ENCODE results near the gene MGARP.

MGARP gene

GRCh38 chr4:139241784-139242151 is 38.3 kb downstream of the MGARP start:
- TF ChIP-seq CTCF (IDR thresholded peaks at IDR 0.05; ENCODE audit: extremely low read depth, missing control alignments), result no peak
- DNase-seq (ENCODE audit: low spot score), result no peak

- no peak for DNase-seq (ENCODE audit: low spot score)
These were observed 38.8 kb downstream of the MGARP start for GRCh38 chr4:139241086-139241783.

GRCh38 chr4:139239127-139239772 is 40.8 kb downstream of the MGARP start:
- DNase-seq (ENCODE audit: low spot score), result no peak
- TF ChIP-seq CTCF (IDR thresholded peaks at IDR 0.05; ENCODE audit: extremely low read depth, missing control alignments), result no peak

More at GRCh38 chr4:139241086-139241783, 38.8 kb downstream of the MGARP start:
- TF ChIP-seq CTCF (IDR thresholded peaks at IDR 0.05; ENCODE audit: extremely low read depth, missing control alignments), result no peak

GRCh38 chr4:139234253-139234652 is 45.8 kb downstream of the MGARP start:
- no peak for TF ChIP-seq CTCF (IDR thresholded peaks at IDR 0.05; ENCODE audit: extremely low read depth, missing control alignments)
- DNase-seq (ENCODE audit: low spot score), result no peak

- DNase-seq (ENCODE audit: low spot score), result peak; percentile 52
These were observed 50.4 kb downstream of the MGARP start for GRCh38 chr4:139229534-139230039.

GRCh38 chr4:139227729-139228404 is 52.2 kb downstream of the MGARP start:
- TF ChIP-seq CTCF (IDR thresholded peaks at IDR 0.05; ENCODE audit: extremely low read depth, missing control alignments), result peak; percentile 25
- peak; percentile 27 for DNase-seq (ENCODE audit: low spot score)

More at GRCh38 chr4:139229534-139230039, 50.4 kb downstream of the MGARP start:
- peak; percentile 43 for TF ChIP-seq CTCF (IDR thresholded peaks at IDR 0.05; ENCODE audit: extremely low read depth, missing control alignments)

All from GM20000 (cell line).